SK-N-SH (cell line): ENCODE data around the gene ADGRG3. TPM values are rescaled to one million over a fixed set of nuclear protein-coding genes. Genes with fewer than 3 reads are reported as not detected.

Experiments used
- CTCF ChIA-PET: fragments of 300-600, 350-600 bp; formaldehyde crosslinking; extraction: SDS; loops from one replicate; lab custom pipeline; 2021; lab: Yijun Ruan, JAX
- POLR2A ChIA-PET: fragments of 350-600 bp; sonication (Branson Sonifier 250); formaldehyde crosslinking; extraction: SDS; loops from one replicate; lab custom pipeline; 2020; ENCODE audit warnings: antibody characterized with exemption, inconsistent platforms; lab: Yijun Ruan, JAX
- DNase-seq: peaks from one replicate; pipeline ENCODE4 v3.0.0; 2012
- H2AFZ ChIP-seq: fragments of 200-600 bp; sonication (generic); 2 replicates; pipeline ENCODE4 v1.8.1; 2016; ENCODE audit warnings: antibody characterized with exemption, mild to moderate bottlenecking, low read depth
- H3F3A ChIP-seq: fragments of 200-600 bp; sonication (generic); replicated peaks from 2 replicates; pipeline ENCODE3; 2016; ENCODE audit warnings: antibody characterized with exemption, mild to moderate bottlenecking; ENCODE audit not compliant: insufficient read depth
- H3K27ac ChIP-seq, 2 experiments: fragments of 200-500 bp in 1 of 2; fragments of 200-600 bp in 1 of 2; sonication (Bioruptor generic) in 1 of 2; sonication (generic), shearing (Covaris generic) in 1 of 2; 2 replicates each; pipeline versions ENCODE4 v1.5.1 to v1.6.1; 2014 to 2016; ENCODE audit warnings: low read depth in 2 of 2, inconsistent platforms in 1 of 2, low read length in 1 of 2, mild to moderate bottlenecking in 1 of 2, mixed read lengths in 1 of 2
- H3K27me3 ChIP-seq: fragments of 200-600 bp; sonication (generic), shearing (Covaris generic); 2 replicates; pipeline ENCODE4 v1.6.1; 2016; ENCODE audit warnings: mixed run types; ENCODE audit not compliant: insufficient read depth
- H3K36me3 ChIP-seq, 2 experiments: fragments of 200-500 bp in 1 of 2; fragments of 200-600 bp in 1 of 2; sonication (Bioruptor generic) in 1 of 2; sonication (generic) in 1 of 2; replicated peaks in 1 of 2; 2 replicates each; pipeline versions ENCODE3 to v1.5.1; 2014 to 2016; ENCODE audit warnings: low read length in 1 of 2, mild to moderate bottlenecking in 1 of 2; ENCODE audit not compliant: insufficient read depth in 2 of 2, control insufficient read depth in 1 of 2
- H3K4me1 ChIP-seq, 2 experiments: fragments of 200-500 bp in 1 of 2; fragments of 200-600 bp in 1 of 2; sonication (Bioruptor generic) in 1 of 2; sonication (generic), shearing (Covaris generic) in 1 of 2; 2 replicates each; pipeline versions ENCODE4 v1.5.1 to v1.6.1; 2014 to 2016; ENCODE audit warnings: low read depth in 1 of 2, low read length in 1 of 2, mixed run types in 1 of 2; ENCODE audit not compliant: insufficient read depth in 2 of 2, control insufficient read depth in 1 of 2
- H3K4me2 ChIP-seq: fragments of 200-600 bp; sonication (generic), shearing (Covaris generic); 2 replicates; pipeline ENCODE4 v1.6.1; 2017; ENCODE audit warnings: mixed run types
- H3K4me3 ChIP-seq, 2 experiments: fragments of 200-500 bp in 1 of 2; fragments of 200-600 bp in 1 of 2; sonication (Bioruptor generic) in 1 of 2; sonication (generic), shearing (Covaris generic) in 1 of 2; 2 replicates each; pipeline versions ENCODE4 v1.5.1 to v1.8.1; 2014 to 2016; ENCODE audit warnings: low read depth in 2 of 2, inconsistent platforms in 1 of 2, low read length in 1 of 2, mild to moderate bottlenecking in 1 of 2, mixed read lengths in 1 of 2, moderate library complexity in 1 of 2
- H3K79me2 ChIP-seq: fragments of 200-600 bp; sonication (generic); 2 replicates; pipeline ENCODE4 v1.8.1; 2017; ENCODE audit warnings: mild to moderate bottlenecking; ENCODE audit not compliant: insufficient read depth
- H3K9ac ChIP-seq: fragments of 200-600 bp; sonication (generic); 2 replicates; pipeline ENCODE4 v1.6.1; 2017; ENCODE audit warnings: mixed run types
- H3K9me2 ChIP-seq: fragments of 200-600 bp; sonication (generic); 2 replicates; pipeline ENCODE4 v1.6.1; 2017; ENCODE audit warnings: mixed run types
- H3K9me3 ChIP-seq: fragments of 200-600 bp; sonication (generic); 2 replicates; pipeline ENCODE4 v1.6.1; 2017; ENCODE audit warnings: mixed run types, mild to moderate bottlenecking, moderate library complexity
- H4K20me1 ChIP-seq: fragments of 200-600 bp; sonication (generic); 2 replicates; pipeline ENCODE4 v1.6.1; 2017; ENCODE audit warnings: mild to moderate bottlenecking, mixed run types; ENCODE audit not compliant: insufficient read depth
- CHD2 ChIP-seq: fragments of 150-350 bp; IDR thresholded peaks from 2 replicates; pipeline ENCODE4 v1.6.1; 2018; ENCODE audit warnings: low read length; ENCODE audit not compliant: partially characterized antibody
- EP300 ChIP-seq, 2 experiments: IDR thresholded peaks; 2 replicates each; pipeline versions ENCODE4 v1.4.0 to v1.6.1; 2012; ENCODE audit warnings: borderline replicate concordance in 1 of 2, low read depth in 1 of 2, low read length in 1 of 2
- FOSL2 ChIP-seq: IDR thresholded peaks from 2 replicates; pipeline ENCODE4 v1.4.0; 2012; ENCODE audit warnings: low read depth, mild to moderate bottlenecking, moderate library complexity, borderline replicate concordance
- FOXJ3 ChIP-seq: sonication (generic); formaldehyde crosslinking; IDR thresholded peaks from 2 replicates; pipeline ENCODE4 v1.5.1; 2020; ENCODE audit warnings: mild to moderate bottlenecking, missing genetic modification reagents
- FOXM1 ChIP-seq: IDR thresholded peaks from 2 replicates; pipeline ENCODE4 v1.4.0; 2012; ENCODE audit warnings: low read depth, mild to moderate bottlenecking
- GABPA ChIP-seq: IDR thresholded peaks from 2 replicates; pipeline ENCODE4 v1.4.0; 2012; ENCODE audit warnings: low read depth, mild to moderate bottlenecking
- GATA2 ChIP-seq: sonication (generic); formaldehyde crosslinking; IDR thresholded peaks from 2 replicates; pipeline ENCODE4 v1.5.0; 2020; ENCODE audit warnings: mild to moderate bottlenecking, missing genetic modification reagents
- IRF3 ChIP-seq: fragments of 150-350 bp; IDR thresholded peaks from 2 replicates; pipeline ENCODE4 v1.6.1; 2016; ENCODE audit warnings: mild to moderate bottlenecking, low read depth, low read length
- MAX ChIP-seq: IDR thresholded peaks from 2 replicates; pipeline ENCODE4 v1.4.0; 2012; ENCODE audit warnings: low read depth
- MEF2A ChIP-seq: IDR thresholded peaks from 2 replicates; pipeline ENCODE4 v1.4.0; 2012; ENCODE audit warnings: low read depth, borderline replicate concordance
- NFIC ChIP-seq: IDR thresholded peaks from 2 replicates; pipeline ENCODE4 v1.4.0; 2012; ENCODE audit warnings: borderline replicate concordance
- NRF1 ChIP-seq: IDR thresholded peaks from 2 replicates; pipeline ENCODE4 v1.6.1; 2012; ENCODE audit warnings: low read depth, mild to moderate bottlenecking, low read length
- POLR2AphosphoS5 ChIP-seq: IDR thresholded peaks from 2 replicates; pipeline ENCODE4 v1.6.1; 2012; ENCODE audit warnings: low read depth, low read length
- RAD21 ChIP-seq: IDR thresholded peaks from 2 replicates; pipeline ENCODE4 v1.6.1; 2012; ENCODE audit warnings: mild to moderate bottlenecking, low read length
- RXRA ChIP-seq: IDR thresholded peaks from 2 replicates; pipeline ENCODE4 v1.4.0; 2012; ENCODE audit warnings: low read depth, mild to moderate bottlenecking, borderline replicate concordance
- SMC3 ChIP-seq: IDR thresholded peaks from 2 replicates; pipeline ENCODE4 v1.6.1; 2012; ENCODE audit warnings: low read depth, low read length, improper control_type of control experiment
- TAF1 ChIP-seq: IDR thresholded peaks from 2 replicates; pipeline ENCODE4 v1.6.1; 2012; ENCODE audit warnings: low read depth, mild to moderate bottlenecking, low read length, moderate library complexity, borderline replicate concordance
- USF1 ChIP-seq: IDR thresholded peaks from 2 replicates; pipeline ENCODE4 v1.4.0; 2012; ENCODE audit warnings: low read depth, borderline replicate concordance
- YY1 ChIP-seq: IDR thresholded peaks from 2 replicates; pipeline ENCODE4 v1.4.0; 2012; ENCODE audit warnings: low read depth, mild to moderate bottlenecking
- ZBTB33 ChIP-seq: IDR thresholded peaks from 2 replicates; pipeline ENCODE4 v1.4.0; 2012; ENCODE audit warnings: low read depth, borderline replicate concordance
- WGBS: methylation state at CpG from one replicate; pipeline ENCODE4 v1.1.6; 2017; ENCODE audit warnings: low lambda C conversion rate; 5-methylcytosine and 5-hydroxymethylcytosine counted together
- polyA plus RNA-seq, 3 experiments: library from polyadenylated mRNA; depleted of rRNA; stranded (reverse); fragments of >200 nt; gene quantifications; 2 replicates each; pipeline ENCODE4 v1.2.3, GENCODE V29; 2012

The ADGRG3 gene
- polyA plus RNA-seq, 1 of the 3 experiments (the other 2 are of a cell fraction) = not detected

GRCh38 chr16:57727610-57728009, 59.5 kb downstream of the ADGRG3 start (continued):
- no peak for TF ChIP-seq IRF3
- TF ChIP-seq USF1 = no peak
- no peak for TF ChIP-seq YY1
- TF ChIP-seq SMC3 = no peak
- TF ChIP-seq NFIC = no peak
- no peak for TF ChIP-seq RXRA
- TF ChIP-seq, all 33 proteins: peak for 0

GRCh38 chr16:57728336-57729181, 60.5 kb downstream of the ADGRG3 start:
- Histone ChIP-seq H3K9me3 (no peaks in the 10 kb centered on the region), H4K20me1 (no peaks in the 10 kb centered on the region), H3K79me2 (no peaks in the 10 kb centered on the region), H2AFZ (no peak overlapping the region), H3K27ac (no peak overlapping the region), H3K27me3 (no peaks in the 10 kb centered on the region; the same call in 1 of the 2 replicates), H3K9ac (no peak overlapping the region), H3K4me1 (no peaks in the 10 kb centered on the region), H3K4me3 (no peak overlapping the region), H3F3A (peaks cover 5% of the 10 kb centered on the region), H3K4me2 (no peak overlapping the region), H3K36me3 (no peaks in the 10 kb centered on the region), H3K9me2 (no peaks in the 10 kb centered on the region)
- TF ChIP-seq SMC3 = no peak
- no peak for TF ChIP-seq NRF1
- TF ChIP-seq GABPA = no peak
- no peak for TF ChIP-seq EP300 (IDR thresholded peaks at IDR 0.05; ENCODE audit: borderline replicate concordance in 1 of 2, low read depth in 1 of 2, low read length in 1 of 2)
- TF ChIP-seq ZBTB33 = no peak
- TF ChIP-seq POLR2AphosphoS5 = no peak
- TF ChIP-seq RXRA = no peak
- TF ChIP-seq MAX = no peak
- no peak for TF ChIP-seq RAD21
- TF ChIP-seq NFIC = no peak
- no peak for TF ChIP-seq USF1
- TF ChIP-seq TAF1 = no peak
- TF ChIP-seq GATA2 (CRISPR knock-in tag) = no peak
- TF ChIP-seq CHD2 = no peak
- TF ChIP-seq IRF3 = no peak
- TF ChIP-seq FOSL2 = no peak
- no peak for TF ChIP-seq MEF2A
- TF ChIP-seq FOXM1 = no peak
- no peak for TF ChIP-seq FOXJ3 (CRISPR knock-in tag)
- WGBS = 81% methylated on average over 9 of the region's 14 CpGs
- DNase-seq = no peak
- POLR2A ChIA-PET = no interaction called here
- CTCF ChIA-PET = interaction anchor here (1.7 kb wide), 1 partner anchor 138 kb away, joined by 5 read pairs; no protein-coding TSS in a partner anchor
